ENCODE data around the gene LRMDA. TPM values are rescaled to one million over a fixed set of nuclear protein-coding genes. Genes with fewer than 3 reads are reported as not detected.

The LRMDA gene
- total RNA-seq, 1 donor: 32.6 TPM

DNA sequence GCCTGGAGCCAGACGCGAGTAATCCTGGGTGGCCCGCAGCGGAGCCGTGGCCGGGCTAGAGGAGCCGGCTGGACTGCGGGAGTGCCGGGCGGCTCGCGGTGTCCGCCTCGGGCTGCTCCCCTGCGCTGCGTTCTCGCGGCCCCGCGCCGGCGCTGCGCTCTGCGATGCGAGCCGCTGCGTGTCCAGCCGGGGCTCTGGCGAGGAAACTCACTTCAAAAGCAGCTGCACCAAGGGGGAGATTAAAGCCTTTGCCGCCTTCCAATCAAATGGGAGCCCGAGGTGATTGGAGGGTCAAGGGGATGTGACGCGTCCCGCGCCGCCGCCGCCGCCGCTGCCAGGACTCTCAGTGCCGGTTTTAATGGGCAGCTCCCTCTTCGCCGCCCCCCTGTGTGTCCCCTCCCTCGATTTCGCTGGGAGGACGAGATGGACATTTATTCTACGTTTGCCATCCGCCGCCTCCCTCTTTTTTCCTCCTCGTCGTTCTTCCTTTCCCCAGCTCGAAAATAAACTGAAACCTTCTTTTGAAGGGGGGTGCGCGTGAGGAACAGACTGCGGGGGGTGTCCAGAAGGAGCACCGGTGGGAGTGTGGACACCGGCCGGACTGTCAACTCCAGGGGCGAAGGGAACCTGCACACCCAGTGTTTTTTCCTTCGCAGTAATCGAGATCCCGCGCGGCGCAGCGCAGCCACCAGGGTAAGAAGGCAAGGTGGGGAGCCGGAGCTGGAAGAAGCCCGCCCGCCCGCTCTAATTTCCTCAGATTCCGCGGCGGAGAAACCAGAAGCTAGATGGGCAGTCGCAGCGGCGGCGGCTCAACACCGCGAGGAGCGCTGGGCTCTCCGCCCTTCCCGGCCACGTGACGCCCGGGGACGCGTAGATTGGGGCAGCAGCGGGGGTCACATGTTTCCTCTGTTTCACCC lies 29.6 kb upstream of the LRMDA start, which contains the start of gene ZNF503:
Gene ZNF503 (minus strand): TSS at position 196 of the 917 bp plus-strand sequence. CDS start 345 bp downstream, outside the sequence.
- DNase-seq (ENCODE audit: low read depth in 2 of 3, low spot score in 2 of 3): peak in 2 of 3 donors; percentile 90 to 95

DNA sequence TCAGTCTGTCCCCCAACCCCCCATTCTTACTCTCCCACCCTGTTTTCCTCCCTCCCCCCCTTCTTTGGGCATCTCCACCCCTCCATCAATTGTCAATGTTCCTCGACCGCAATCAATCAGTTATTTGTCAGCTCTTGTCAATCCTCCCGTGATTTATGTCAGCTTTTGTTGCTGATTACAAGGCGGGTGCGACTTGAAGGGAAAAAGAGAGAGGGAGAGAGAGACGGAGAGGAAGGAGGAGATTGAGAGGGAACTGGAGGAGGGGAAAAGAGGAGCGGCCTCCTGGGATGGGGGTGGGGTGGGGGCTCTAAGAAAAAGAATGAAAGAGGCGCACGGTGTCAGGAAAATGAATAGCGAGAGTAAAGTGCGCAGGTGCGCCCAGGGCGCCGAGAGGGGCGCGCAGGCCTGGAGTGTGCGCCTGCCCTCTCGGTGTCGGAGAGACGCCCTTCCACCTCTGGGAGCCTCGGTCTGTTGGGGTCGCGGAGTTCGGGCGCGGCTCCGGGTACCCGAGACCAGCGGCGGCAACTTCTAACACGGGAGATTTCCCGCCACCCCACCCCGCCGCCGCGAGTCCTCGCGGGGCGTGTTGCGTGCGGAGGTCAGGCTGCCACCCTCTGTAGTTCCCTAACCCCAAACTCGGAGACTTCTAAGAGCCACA lies 28.8 kb upstream of the LRMDA start:
- no peak for DNase-seq (ENCODE audit: low read depth in 2 of 3, low spot score in 2 of 3)

DNA sequence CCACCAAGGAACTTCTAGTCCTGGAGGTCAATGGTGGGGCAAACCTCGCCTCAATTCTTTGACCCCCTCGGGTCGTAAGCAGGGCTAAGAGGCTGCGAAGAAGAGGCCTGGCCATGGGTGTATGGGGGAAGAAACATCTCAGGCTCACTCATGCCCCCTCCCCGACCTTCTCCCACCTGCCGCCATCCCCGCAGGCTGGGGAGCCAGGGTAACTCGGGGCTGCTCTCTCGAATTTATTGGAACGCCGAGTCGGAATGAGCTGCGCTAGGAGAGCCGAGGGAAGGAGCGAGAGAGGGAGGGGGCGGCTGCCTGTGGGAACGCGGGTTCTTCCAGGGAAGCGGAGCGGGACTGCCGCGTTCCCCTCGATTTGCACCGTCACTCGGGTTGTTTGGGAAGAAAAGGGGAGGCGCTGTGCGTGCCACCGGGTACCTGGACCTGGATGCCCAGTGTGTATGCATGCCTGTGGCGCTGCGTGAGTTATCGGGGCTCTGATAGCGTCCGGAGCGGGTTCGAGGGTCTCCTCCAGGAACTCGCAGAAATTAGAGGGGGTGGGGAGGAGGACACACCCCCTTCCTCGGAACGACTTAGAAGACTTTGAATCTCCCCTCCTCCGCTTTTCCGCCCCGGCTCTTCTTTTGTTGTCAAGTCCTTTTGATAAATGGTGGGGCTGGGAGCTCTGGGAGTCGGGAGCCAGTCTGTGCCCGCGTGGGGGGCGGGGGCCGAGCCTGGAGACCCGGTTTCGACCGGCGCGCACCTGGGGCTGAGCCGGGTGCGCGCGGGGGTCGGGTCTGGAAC lies 28.1 kb upstream of the LRMDA start:
- DNase-seq (ENCODE audit: low read depth in 2 of 3, low spot score in 2 of 3): no peak

DNA sequence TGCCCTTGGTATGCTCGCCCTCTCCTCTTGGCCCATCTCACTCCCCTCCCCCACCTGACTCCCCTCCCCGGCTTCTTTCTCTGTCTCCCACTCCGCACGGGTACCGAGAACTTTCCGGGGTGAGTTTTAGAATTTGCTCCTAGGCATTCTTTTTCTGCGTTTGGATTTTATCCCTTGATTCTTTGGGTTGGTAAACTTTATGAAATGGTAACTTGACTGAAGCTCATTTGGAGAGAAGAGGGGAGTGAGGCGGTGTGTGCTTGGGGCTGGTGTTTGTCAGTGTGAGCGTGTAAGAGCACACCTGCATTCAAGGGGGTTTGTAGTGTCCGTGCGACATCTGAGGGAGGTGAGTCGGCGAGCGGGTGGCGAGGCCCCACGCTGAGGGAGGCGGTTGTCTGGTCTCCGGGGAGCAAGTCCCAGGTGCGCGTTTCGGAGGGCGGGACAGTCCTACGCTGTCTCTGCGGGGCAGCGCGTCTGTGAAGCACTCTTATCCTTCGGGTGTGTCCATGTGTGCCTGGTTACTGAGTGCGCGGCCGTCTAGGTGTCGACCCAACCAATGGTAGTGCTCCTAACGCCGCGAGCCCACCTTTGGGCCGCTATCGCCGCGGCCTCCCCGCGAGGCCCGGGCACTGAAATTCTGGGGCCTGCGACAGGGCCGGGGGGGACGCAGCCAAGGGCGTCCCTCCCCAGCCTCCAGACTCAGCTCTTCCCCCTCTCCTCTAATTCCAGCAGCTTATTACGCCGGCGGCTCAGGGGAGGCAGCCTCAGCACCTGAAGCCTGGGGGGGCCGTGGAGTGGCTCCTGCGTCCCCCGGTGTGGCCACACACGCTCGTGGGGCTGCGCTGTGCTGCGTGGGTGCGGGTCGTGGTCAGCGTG lies 27.2 kb upstream of the LRMDA start:
- DNase-seq (ENCODE audit: low read depth in 2 of 3, low spot score in 2 of 3): no peak

DNA sequence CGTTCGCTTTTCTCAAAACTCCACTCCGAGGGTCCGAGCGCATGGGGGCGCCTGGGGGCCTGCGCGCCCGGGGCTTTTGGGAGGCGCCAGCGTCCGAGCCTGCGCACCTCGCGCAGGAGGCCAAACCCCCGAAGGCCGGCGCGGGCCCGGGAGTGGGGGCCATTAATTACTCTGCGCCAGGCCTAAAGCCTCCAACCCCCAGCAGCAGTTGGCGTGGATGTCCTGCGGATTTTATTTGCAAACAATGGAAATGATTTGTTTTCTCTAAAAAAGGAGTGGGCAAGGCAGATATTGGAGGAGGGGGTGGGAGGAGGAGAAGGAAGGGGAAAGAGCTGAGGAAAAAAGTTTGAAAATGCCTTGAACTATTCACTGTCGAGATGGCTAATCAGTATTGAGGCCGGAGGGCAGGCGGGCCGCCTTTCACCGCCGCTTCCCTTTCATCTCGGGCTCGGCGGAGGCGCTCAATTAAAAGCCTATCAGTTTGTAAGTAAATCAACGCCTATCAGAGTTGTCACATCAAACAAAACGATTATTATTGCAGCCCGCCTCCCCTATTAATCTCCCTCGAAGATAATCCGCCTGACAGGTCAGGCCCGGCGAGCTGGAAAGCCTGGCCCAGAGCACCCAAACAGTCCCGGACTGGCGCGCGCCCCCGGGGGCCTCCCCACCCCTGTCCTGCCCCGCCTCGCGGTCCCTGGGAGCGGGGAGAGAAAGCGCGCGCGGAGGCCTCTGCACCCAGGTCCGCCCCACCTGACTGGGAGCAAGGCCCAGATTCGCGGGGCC lies 26.4 kb upstream of the LRMDA start:
- DNase-seq (ENCODE audit: low read depth in 2 of 3, low spot score in 2 of 3): no peak

DNA sequence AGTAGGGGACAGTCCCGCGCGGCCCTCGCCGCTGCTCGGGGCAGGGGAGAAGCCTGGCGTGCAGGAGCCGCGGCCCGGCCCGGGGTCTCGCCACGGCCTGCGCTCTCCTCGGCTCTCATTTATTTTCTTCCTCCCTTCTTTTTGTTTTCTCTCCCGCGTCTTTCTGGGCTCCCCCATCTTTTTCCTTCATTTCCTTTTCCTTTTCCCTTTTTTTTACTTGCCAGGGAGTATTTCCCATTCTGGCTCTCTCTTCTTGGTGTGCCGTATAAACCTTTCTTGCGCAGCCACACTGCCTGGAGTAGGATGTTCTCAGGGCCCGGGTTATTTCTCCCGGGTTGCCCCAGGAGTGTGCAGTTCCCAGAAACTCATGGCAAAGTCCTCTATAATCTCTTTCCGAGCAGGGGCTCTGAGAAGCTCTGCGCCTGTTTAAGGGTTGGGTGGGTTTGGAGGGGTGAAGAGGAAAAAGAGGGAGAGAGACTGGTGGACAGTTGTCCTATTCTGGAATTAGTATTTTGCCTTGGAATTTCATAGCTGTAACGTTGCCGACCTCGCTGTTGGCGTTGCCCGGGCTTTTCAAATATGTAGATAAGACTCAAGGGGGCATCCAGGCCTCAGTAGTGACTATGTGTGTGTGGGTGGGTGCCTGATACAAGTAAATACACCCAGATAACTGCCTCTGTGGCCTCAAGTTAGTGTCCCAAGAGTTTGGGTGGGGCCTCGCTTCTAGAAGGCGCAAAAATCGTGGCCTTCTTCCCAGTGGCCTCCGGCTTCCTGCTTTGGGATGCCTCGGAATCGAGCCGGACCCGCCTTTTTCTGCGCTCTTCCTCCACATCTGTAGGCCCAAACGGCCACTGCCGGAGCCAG lies 25.6 kb upstream of the LRMDA start:
- DNase-seq (ENCODE audit: low read depth in 2 of 3, low spot score in 2 of 3): no peak

DNA sequence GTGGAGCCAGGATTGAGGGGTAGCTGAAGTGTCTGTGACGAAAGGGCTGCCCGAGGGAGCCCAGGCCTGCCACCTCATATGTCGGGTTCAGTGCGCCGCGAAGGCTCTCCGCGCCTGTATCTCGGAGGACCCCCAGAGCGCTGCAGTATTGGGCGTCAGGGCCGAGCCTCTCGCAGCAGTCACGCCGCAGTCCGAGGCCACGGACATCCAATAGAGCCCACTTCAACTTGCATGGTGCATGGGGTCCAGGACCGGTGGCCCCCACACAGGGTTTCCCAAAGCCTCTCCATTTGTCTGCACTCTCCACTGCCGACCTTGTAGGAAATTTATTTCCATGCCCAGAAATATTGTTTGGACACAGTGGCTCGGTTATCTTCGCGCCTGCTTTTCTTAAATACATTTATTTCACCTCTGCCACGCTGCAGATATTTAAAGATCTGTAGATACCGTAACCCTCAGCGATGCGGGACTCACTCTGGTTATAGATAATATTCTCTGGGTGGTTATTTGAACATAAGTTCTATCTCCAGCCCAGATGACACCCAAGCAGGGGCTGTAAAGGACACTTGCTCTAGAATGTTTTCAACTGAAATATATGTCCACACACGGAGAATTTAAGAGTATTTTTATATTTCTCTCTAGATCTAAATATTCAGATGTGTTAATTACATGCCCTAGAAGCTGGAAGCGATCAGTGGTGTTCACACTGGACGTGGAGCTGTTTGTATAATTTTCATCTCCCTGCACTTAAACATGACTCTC lies 24.8 kb upstream of the LRMDA start:
- DNase-seq (ENCODE audit: low read depth in 2 of 3, low spot score in 2 of 3): no peak

DNA sequence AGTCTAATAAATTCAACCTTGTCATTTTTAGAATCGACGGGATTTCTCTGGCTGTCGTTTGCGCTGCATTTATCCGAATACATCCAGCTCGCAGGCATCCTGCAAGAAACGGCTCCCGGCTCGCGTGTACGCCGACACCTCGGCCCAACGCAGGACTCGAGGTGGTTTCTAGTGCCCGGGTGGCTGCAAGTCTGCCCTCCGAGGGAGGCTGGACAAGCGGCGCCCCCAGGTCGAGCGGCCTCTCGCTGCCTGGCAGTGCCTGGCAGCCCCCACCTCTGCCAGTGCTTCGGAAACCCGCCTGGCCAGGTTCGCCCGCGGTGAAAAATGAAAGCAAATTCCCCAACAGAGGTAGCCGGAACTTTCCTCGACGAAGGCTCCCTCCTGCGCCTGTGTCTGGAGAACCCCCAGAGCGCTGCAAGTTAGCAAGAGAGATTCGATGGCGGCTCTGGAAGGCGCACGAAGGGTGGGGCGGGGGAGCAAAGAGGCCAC lies 24.2 kb upstream of the LRMDA start:
- DNase-seq (ENCODE audit: low read depth in 2 of 3, low spot score in 2 of 3): no peak

DNA sequence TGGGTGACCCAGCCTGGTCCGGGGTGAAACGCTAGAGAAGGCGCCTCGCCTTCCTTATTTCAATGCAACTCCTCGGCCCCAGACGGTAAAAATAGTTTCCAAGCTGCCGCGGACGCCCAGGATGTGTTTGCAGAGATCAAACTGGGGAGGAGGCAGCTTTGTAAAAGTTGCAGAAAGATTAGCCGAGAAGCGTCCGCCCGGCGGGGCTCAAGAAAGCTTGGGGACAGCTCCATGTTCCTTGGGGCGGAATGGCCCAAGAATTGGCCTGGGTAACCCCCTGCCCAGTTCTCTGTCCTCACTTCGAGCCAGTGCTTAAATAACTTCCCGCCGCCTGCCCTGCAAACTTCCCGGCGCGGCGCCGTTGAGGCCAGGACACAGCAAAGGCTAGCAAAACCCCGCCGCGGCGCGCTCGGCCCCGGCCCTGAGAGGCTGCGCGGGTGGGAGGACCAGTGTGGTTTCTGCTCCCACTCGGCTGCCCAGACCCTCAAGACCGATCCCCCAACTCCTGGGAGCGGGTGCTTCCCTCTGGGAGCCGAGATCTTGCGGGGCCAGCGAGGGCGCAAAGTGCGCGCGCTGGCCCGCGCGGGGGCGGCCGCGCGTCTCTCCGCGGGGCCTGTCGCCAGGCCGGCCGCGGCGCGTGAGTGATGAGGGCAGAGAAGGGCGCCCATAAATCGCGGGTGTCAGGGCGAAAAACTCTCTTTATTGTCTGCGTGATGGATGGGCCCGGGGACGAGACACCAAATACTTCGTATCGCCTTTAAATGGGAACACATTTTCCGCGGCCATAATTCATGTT lies 23.5 kb upstream of the LRMDA start:
- DNase-seq (ENCODE audit: low read depth in 2 of 3, low spot score in 2 of 3): no peak

DNA sequence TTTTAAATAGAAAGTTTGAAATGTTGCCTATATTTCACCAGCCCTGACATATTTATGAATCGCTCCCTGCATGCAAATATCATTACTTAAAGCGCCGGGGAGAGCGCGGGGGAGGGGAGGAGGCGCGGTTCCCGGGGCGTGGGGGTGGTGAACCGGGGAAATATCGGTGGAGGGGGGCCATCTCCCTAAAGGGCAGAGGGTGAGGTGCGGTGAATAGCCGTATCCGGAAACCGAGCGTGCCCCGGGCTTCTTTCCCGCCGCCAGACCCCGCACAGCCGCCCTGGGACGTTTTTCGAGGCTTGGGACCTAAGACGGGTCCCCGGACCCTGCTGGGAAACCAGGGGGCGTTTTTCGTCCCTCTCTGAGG lies 22.9 kb upstream of the LRMDA start:
- no peak for DNase-seq (ENCODE audit: low read depth in 2 of 3, low spot score in 2 of 3)

DNA sequence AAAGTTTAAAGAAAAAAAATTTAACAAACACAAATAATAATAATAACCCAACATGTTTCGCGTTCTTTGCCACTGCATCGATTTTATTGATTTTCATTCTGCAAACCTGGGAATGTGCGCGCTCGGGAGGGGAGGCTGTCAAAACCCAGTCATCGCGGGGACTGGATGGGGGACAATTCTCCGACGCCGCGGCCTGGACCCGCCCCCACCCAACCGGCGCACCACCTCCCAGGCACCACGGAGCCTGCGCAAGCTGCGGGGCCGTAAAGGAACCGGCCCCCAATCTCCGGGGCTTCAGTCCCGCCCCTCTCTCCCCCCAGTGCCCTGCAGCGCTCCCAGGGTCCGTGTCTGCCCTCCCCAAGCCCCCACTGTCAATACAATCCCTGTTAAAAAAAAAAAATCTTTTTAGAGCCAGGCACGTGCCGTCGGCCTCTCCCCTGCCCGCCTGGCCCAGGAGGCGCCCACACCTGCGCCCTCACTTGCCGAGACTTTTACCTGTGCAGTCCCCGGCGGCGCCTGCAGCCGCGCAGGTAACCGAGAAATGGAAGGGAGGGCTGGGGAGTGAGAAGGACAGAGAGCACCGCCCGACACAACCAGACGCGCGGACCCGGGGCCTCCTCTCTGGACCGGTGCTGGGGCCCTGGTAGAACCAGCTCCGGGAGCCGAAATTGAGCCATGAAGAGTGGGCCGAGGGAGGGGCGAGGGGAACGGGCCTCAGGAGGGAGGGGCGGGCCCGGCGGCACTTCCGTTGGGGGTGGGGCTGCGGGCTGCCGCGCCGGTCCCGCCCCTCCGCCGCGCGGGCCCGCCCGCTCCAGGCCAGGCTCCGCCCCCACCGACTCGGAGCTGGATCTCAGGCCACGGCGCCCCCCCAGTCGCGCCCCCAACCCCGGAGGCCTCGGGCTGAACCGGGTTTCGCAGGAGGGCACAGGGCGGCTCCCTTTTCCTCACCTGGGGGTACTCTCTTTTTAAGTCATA lies 22.2 kb upstream of the LRMDA start:
- DNase-seq (ENCODE audit: low read depth in 2 of 3, low spot score in 2 of 3): peak in 2 of 3 donors; percentile 71 to 72

DNA sequence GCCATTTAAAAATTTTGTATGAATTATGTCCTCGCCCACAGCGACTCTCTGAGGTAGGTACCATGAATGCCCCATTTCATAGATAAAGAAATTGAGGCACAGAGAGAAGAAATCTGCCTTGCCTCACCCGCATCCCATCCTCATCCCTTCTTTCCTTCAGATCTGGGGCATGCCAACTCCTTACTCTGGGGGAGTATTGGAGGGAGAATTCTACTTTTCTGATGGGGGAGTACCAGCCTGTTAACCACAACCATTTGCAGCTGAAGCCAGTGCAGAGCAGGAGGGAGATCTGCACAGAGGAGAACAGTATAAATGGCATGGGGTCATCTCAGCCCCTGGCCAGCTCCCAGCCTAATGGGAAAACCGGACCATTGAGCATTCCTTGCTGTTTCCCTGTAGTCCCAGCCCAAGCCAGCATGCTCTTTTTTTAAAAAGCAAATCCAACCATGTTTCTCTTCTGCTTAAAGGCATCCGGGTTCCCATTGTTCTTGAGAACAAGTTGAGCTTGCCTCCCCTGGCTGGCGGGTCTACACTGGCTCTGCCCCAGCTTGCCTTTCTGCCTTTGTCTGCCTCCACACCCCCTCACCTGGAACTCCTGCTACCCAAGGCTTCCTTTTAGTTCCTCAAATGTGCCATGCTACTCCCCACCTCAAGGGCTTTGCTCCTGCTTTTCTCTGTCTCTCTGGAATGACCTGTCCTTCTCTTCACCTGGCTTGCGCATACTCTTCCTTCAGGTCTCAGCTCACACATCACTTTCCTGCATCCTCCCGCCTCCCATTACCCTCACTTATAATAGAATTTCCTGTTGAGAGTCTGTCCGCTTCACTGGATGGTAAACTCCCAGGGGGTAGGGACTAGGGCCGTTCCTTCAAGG lies 21.1 kb upstream of the LRMDA start:
- no peak for DNase-seq (ENCODE audit: low read depth in 2 of 3, low spot score in 2 of 3)

DNA sequence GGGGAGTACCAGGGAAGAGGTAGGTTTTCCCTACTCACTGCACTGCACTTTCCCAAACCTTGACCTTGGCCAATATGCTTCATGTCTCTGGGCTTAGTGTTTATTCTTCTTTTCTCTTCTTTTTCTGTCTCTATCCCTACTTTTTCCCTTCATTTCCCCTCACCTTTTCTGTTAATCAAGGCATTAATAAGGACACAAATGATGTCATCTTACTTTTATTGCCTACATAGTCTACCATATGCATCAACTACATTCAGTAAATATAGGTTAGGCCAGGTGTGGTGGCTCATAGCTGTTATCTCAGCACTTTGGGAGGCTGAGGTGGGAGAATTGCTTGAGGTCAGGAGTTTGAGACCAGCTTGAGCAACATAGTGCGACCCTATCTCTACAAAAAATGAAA lies 16.9 kb upstream of the LRMDA start:
- DNase-seq (ENCODE audit: low read depth in 2 of 3, low spot score in 2 of 3): no peak

DNA sequence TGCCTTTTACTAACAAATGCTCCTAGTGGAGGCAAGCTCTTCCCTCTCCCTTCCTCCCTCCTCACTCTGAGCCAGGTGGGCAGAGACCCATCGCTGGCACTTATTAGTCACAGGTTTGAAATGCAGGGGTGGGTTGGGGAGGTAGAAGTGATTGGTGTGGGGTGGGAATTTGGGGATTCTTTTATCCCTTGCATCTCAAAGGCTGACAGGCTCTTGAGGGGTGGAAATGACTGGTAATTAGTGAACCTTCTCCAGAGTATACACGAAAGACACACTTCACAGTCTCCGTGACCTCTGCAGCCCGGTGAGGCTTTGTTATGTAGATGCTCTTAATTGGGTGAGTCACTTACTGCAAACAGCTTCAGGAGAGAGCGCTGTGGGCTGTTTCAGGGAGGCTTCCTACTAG lies 13.9 kb upstream of the LRMDA start:
- no peak for DNase-seq (ENCODE audit: low read depth in 2 of 3, low spot score in 2 of 3)

DNA sequence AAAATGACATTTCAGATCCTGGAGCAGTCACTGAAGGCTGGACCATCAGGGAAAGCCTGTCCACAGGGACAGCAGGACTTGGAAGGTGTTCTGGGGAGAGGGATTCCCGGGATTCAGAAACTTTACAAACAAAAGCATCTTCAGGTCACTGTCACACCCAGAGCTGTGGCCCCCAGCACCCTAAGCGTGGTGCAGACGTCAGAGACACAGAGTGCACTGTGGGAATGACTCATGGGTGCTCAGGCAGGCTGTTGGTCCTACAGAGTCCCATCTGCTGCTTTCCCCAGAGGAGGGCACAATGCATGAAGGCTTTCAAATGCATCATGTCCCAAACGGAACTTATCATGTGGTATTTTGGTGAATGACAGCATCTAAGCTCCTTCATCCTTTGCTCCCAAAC lies 13.1 kb upstream of the LRMDA start:
- no peak for DNase-seq (ENCODE audit: low read depth in 2 of 3, low spot score in 2 of 3)
